Ovary (tissue), 3 donors: ENCODE results near the gene VAV2.

ENCODE experiments used
- CTCF ChIP-seq, 3 donors: fragments of 450-650 bp in 2 of 3; fragments of 200-600 bp in 1 of 3; IDR thresholded peaks; one replicate each; pipeline versions ENCODE4 v1.5.1 to v1.8.0; 2016 to 2022; ENCODE audit warnings: antibody characterized with exemption in 3 of 3, mild to moderate bottlenecking in 1 of 3
- EP300 ChIP-seq: sonication (generic); formaldehyde crosslinking; IDR thresholded peaks from one replicate; pipeline ENCODE4 v1.6.1; 2017; ENCODE audit warnings: antibody characterized with exemption
- POLR2A ChIP-seq: fragments of 450-650 bp; IDR thresholded peaks from one replicate; pipeline ENCODE4 v1.6.1; 2017; ENCODE audit warnings: antibody characterized with exemption, mild to moderate bottlenecking, moderate library complexity
- donor health status: DM: no; HTN: no; CAD: no.

DNA sequence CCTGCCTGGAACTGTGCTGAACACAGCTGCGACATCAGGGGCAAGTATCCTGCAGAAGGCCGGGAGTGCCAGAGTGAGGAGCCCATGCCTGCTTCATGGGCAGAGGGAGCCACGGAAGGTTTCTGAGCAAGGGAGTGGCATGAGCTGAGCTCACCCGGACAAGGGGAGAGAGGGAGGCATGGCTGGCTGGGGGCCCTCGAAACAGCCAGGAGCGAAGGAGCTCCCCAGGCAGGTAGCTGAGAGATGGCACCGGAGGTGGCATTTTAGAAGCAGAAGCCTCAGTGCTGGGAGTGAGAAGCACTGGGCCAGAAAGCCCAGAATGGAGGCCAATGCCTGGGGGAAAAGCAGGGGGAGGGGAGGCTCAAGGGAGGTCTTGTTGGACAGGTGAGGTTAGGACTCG is 197.1 kb downstream of the VAV2 start:
- TF ChIP-seq POLR2A (no peak), CTCF (IDR thresholded peaks at IDR 0.05) (no peak), EP300 (no peak)
